AG04449 (cell line): ENCODE measurements around the gene GFER.

Experiments
- CTCF ChIA-PET: fragments of 350-600 bp; formaldehyde crosslinking; extraction: SDS; loops from one replicate; lab custom pipeline; 2021; ENCODE audit warnings: antibody characterized with exemption; lab: Yijun Ruan, JAX
- POLR2A ChIA-PET: fragments of 400-600, 350-600 bp; formaldehyde crosslinking; extraction: SDS; loops from one replicate; lab custom pipeline; 2020; ENCODE audit warnings: antibody characterized with exemption, inconsistent platforms; lab: Yijun Ruan, JAX
- DNase-seq: peaks from one replicate; pipeline ENCODE4 v3.0.0-alpha.2; 2010; ENCODE audit warnings: low read depth, low spot score
- H3K4me3 ChIP-seq: 2 replicates; pipeline ENCODE4 v1.5.1; 2011; ENCODE audit warnings: low read depth, mild to moderate bottlenecking, control low read depth, low read length
- CTCF ChIP-seq: IDR thresholded peaks from one replicate; pipeline ENCODE4 v1.5.1; 2011; ENCODE audit warnings: mild to moderate bottlenecking, moderate library complexity, low read length, control low read depth, inconsistent platforms; ENCODE audit not compliant: insufficient read depth; ENCODE audit errors: missing control alignments

Gene GFER

GRCh38 chr16:1981398-1981836 lies 2.6 kb upstream of the GFER start, which contains the start of gene NOXO1:
Gene NOXO1 (minus strand): TSS chr16:1981469. CDS start chr16:1981179, 290 bp downstream.
- DNase-seq: no peak
- TF ChIP-seq CTCF: no peak
- H3K4me3 ChIP-seq: no peak within 1 kb of the TSS
- POLR2A ChIA-PET: interaction anchor here (0.7 to 3.5 kb wide), 5 partner anchors 10 to 174 kb away, joined by 3 to 23 read pairs (median 9); partner anchors contain the start of genes RPS2, TBL3 and TRAF7
- CTCF ChIA-PET: interaction anchor here (0.6 to 16.4 kb wide), 6 partner anchors 8 to 159 kb away, joined by 3 to 163 read pairs (median 6); partner anchors contain the start of gene TBL3

GRCh38 chr16:1982013-1982433 lies 2.0 kb upstream of the GFER start:
- no peak for TF ChIP-seq CTCF
- ChIA-PET CTCF (interaction anchor here (0.6 to 16.4 kb wide), 5 partner anchors 9 to 158 kb away, joined by 3 to 163 read pairs (median 7); partner anchors contain the start of gene TBL3), POLR2A (interaction anchor here (1.9 to 3.5 kb wide), 3 partner anchors 10 to 173 kb away, joined by 9 to 23 read pairs (median 9); partner anchors contain the start of genes RPS2, TBL3 and TRAF7)
- no peak overlapping the region for H3K4me3 ChIP-seq
- DNase-seq: no peak

- peak overlapping the region; percentile 71 for H3K4me3 ChIP-seq
- ChIA-PET CTCF (interaction anchor here (1.3 to 16.4 kb wide), 5 partner anchors 10 to 157 kb away, joined by 3 to 163 read pairs (median 7); partner anchors contain the start of gene TBL3), POLR2A (interaction anchor here (0.5 to 3.5 kb wide), 4 partner anchors 11 to 25 kb away, joined by 3 to 23 read pairs (median 6); partner anchors contain the start of genes RPS2 and TBL3)
- TF ChIP-seq CTCF: no peak
- DNase-seq: no peak
Measured at GRCh38 chr16:1982991-1983543, 926 bp upstream of the GFER start.

GRCh38 chr16:1984347-1985225 lies 593 bp downstream of the GFER start:
- H3K4me3 ChIP-seq: peak overlapping the region; percentile 71
- no peak for TF ChIP-seq CTCF
- CTCF ChIA-PET: interaction anchor here (0.5 to 16.4 kb wide), 7 partner anchors 9 to 163 kb away, joined by 3 to 163 read pairs (median 3); no protein-coding TSS in a partner anchor
- DNase-seq: no peak
- POLR2A ChIA-PET: interaction anchor here (0.7 to 1.5 kb wide), 8 partner anchors 12 to 156 kb away, joined by 3 to 9 read pairs (median 4); partner anchors contain the start of genes RPS2 and TBL3

- ChIA-PET CTCF (interaction anchor here (0.9 to 16.4 kb wide), 4 partner anchors 7 to 162 kb away, joined by 3 to 163 read pairs (median 22); no protein-coding TSS in a partner anchor), POLR2A (interaction anchor here (0.5 to 1.2 kb wide), 3 partner anchors 8 to 21 kb away, joined by 3 read pairs; partner anchors contain the start of gene RPS2)
- TF ChIP-seq CTCF: no peak
- peak overlapping the region; percentile 71 for H3K4me3 ChIP-seq
- DNase-seq: no peak
Measured at GRCh38 chr16:1985466-1986150, 1.6 kb downstream of the GFER start.
